ENCODE data around the gene MOV10L1. TPM values are rescaled to one million over a fixed set of nuclear protein-coding genes. Genes with fewer than 3 reads are reported as not detected.

Gene MOV10L1
- total RNA-seq, 1 donor from 2014 or later = 0.56 TPM

DNA sequence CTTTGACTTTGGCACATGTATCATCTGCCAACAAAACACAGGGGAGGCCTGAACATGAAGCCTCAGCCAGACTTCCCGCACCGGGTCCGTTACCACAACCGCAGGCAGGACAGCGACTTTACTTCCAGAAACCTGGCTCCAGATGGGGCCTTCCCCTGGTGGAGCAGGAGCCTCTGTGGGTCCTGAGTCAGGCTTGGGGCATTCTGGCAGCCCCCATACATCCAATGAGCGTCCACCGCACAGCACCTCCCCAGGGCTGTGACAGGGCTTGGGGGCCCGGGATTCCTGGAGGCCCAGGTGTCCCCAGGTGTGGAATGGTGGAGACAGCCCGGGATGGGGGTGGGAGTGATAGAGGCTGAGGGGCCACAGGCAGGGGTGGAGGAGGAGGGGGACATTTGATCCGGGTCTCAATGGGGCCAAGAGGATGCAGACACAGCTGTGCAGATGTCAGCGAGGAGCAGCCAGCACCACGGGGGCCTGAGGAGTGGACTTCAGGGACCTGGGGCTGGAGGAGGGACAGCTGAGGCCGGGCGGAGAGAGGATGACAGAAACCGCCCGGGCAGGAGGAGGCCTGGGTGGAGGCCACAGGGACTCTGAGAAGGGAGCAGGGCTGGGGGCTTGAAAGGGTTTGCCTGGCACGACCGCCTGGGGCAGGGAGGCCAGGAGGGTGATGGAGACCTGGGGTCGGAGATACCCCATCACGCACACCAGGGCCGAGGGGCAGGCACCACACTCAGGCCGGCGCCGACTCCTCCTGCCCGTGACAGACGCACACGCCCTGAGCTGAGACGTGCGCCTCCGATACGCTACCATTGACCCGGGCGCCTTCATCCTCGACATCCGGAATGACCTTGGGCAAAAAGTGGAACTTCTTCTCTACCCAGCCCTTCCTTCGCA, 40.3 kb upstream of the MOV10L1 start:
- Histone ChIP-seq H3K27ac (no peak overlapping the region), H3K4me3 (no peak overlapping the region), H3K27me3 (ENCODE audit: low read depth) (peaks cover 11% of the 10 kb centered on the region), H3K36me3 (no peaks in the 10 kb centered on the region), H3K4me1 (no peaks in the 10 kb centered on the region), H3K9me3 (peaks cover 9% of the 10 kb centered on the region)
- intact Hi-C loops (cut with DNase I) = no loop called here
- DNase-seq (no peak), ATAC-seq (no peak)
- TF ChIP-seq, protein P1, sequence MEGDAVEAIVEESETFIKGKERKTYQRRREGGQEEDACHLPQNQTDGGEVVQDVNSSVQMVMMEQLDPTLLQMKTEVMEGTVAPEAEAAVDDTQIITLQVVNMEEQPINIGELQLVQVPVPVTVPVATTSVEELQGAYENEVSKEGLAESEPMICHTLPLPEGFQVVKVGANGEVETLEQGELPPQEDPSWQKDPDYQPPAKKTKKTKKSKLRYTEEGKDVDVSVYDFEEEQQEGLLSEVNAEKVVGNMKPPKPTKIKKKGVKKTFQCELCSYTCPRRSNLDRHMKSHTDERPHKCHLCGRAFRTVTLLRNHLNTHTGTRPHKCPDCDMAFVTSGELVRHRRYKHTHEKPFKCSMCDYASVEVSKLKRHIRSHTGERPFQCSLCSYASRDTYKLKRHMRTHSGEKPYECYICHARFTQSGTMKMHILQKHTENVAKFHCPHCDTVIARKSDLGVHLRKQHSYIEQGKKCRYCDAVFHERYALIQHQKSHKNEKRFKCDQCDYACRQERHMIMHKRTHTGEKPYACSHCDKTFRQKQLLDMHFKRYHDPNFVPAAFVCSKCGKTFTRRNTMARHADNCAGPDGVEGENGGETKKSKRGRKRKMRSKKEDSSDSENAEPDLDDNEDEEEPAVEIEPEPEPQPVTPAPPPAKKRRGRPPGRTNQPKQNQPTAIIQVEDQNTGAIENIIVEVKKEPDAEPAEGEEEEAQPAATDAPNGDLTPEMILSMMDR (IDR thresholded peaks at IDR 0.05) = no peak

DNA sequence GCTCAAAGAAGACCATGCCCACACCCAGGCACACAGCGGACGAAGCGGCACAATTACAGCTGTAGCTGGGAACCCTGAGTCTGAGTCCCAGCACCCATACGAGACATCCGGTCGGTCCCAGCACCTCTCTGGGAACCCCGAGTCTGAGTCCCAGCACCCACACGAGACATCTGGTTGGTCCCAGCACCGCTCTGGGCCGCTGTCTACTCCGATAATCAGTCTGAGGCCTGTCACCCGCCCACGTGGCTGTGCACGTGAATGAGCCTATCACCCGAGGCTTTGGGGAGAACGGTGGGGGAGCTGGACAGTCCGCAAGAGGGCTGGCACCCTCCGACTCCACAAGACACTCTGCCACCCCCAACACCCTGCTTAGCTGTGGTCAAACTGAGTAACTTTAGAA, 37.9 kb upstream of the MOV10L1 start:
- no peak for ATAC-seq

DNA sequence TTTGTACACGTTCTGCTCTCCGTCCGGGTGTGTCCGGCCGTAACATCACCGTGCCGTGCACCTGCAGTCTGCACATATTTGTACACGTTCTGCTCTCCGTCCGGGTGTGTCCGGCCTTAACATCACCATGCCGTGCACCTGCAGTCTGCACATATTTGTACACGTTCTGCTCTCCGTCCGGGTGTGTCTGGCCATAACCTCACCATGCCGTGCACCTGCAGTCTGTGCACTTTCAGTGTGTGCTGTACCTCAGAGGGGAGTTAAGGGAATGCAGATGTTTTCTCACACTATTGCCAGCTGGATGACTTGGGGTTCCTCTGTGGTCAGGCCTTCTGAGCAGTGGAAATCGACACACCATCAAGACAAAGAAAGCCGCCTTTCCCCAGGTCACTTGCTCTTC, 35.9 kb upstream of the MOV10L1 start:
- Histone ChIP-seq H3K9me3 (peaks cover 9% of the 10 kb centered on the region), H3K4me3 (no peak overlapping the region), H3K36me3 (no peaks in the 10 kb centered on the region), H3K27ac (no peak overlapping the region), H3K4me1 (peaks cover 6% of the 10 kb centered on the region), H3K27me3 (ENCODE audit: low read depth) (peaks cover 6% of the 10 kb centered on the region)
- TF ChIP-seq, protein P1 (IDR thresholded peaks at IDR 0.05) = no peak
- no peak for DNase-seq
- intact Hi-C loops (cut with DNase I) = no loop called here
- no peak for ATAC-seq

More for the DNA sequence above, 37.9 kb upstream of the MOV10L1 start:
- DNase-seq = no peak
- H3K27ac ChIP-seq = no peak overlapping the region
- intact Hi-C loops (cut with DNase I) = no loop called here
- no peak overlapping the region for H3K4me3 ChIP-seq
- H3K9me3 ChIP-seq = peaks cover 9% of the 10 kb centered on the region
- TF ChIP-seq, protein P1 (IDR thresholded peaks at IDR 0.05) = no peak
- no peaks in the 10 kb centered on the region for H3K36me3 ChIP-seq
- H3K4me1 ChIP-seq = no peaks in the 10 kb centered on the region
- peaks cover 1% of the 10 kb centered on the region for H3K27me3 ChIP-seq (ENCODE audit: low read depth)

DNA sequence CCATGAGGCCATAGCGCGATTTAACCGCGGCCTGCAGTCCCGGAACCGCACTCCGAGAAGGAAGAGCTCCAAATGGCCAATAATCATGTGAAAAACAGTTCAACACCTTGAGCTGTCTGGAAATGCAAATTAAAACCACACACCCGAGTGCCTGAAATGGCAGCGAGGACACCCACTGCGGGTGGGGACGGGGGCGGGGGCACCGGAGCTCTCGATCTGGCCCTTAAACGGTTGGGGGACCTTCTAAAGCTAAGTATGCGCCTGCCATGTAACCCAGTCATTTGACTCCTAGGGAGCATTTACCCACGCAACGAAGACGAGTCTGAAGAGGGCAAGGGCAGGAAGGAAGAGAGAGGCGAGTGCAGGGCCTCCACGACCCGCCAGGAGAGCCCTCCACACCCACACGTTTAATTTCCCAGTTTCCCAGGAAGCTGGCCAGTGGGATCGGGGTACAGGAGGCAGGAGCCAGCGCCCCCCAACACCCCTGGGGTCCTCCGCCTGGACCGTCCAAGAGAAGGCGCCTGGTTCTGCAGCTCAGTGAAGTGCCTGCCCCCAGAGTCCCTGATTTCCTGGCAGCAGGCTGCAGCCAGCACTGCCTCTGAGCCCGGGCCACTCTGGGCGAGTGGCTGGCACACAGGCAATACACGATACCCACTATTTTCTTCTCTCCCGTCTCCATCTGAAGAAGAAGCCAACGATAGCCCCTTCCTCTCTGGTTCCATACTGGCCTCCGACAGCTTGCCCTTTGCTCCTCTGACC, 33.4 kb upstream of the MOV10L1 start:
- H3K27ac ChIP-seq = no peak overlapping the region
- intact Hi-C loops (cut with DNase I) = no loop called here
- ATAC-seq (no peak), DNase-seq (no peak)
- peaks cover 9% of the 10 kb centered on the region for H3K9me3 ChIP-seq
- no peaks in the 10 kb centered on the region for H3K36me3 ChIP-seq
- H3K27me3 ChIP-seq (ENCODE audit: low read depth) = peaks cover 24% of the 10 kb centered on the region
- TF ChIP-seq, protein P1 (IDR thresholded peaks at IDR 0.05) = no peak
- no peak overlapping the region for H3K4me3 ChIP-seq
- peaks cover 9% of the 10 kb centered on the region for H3K4me1 ChIP-seq

DNA sequence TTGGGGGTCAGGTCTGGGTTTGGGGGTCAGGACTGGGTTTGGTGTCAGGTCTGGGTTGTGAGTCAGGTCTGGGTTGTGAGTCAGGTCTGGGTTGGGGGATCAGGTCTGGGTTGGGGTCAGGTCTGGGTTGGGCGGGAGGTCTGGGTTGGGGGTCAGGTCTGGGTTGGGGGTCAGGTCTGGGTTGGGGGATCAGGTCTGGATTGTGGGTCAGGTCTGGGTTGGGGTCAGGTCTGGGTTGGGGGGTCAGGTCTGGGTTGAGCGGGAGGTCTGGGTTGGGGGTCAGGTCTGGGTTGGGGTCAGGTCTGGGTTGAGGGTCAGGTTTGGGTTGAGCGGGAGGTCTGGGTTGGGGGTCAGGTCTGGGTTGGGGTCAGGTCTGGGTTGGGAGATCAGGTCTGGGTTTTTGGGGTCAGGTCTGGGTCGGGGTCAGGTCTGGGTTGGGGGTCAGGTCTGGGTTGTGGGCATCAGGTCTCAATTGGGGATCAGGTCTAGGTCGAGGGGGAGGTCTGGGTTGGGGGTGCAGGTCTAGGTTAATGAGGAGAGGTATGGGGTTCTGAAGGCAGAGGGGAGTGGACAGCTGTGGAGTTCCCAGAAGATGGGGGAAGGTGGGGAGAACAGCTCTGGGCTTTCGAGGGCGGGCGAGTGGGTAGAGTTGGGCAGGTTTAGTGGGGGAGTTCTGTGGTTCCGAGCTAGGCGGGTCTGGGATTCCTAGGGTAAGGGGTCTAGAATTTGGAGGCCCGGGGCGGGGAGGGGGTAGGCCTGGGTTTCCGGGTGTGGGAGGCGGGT, 32.3 kb upstream of the MOV10L1 start:
- Histone ChIP-seq H3K36me3 (no peaks in the 10 kb centered on the region), H3K27me3 (ENCODE audit: low read depth) (peaks cover 24% of the 10 kb centered on the region)

More for the DNA sequence above, 32.3 kb upstream of the MOV10L1 start:
- no peak for ATAC-seq
- H3K9me3 ChIP-seq = peaks cover 9% of the 10 kb centered on the region
- peaks cover 9% of the 10 kb centered on the region for H3K4me1 ChIP-seq
- TF ChIP-seq, protein P1 (IDR thresholded peaks at IDR 0.05) = no peak
- DNase-seq = no peak
- no peak overlapping the region for H3K4me3 ChIP-seq
- H3K27ac ChIP-seq = no peak overlapping the region
- intact Hi-C loops (cut with DNase I) = no loop called here

Measured in lower lobe of right lung (tissue), 2 donors.